NCI-H748 (cell line): ENCODE data around the gene CENPT.
A peak's percentile ranks its signal among the peaks of the same experiment; 100 is the strongest.

Experiments used
- DNase-seq: peaks from one replicate; lab custom pipeline; 2025; ENCODE audit not compliant: unreplicated experiment; lab: John Stamatoyannopoulos, UW

The CENPT gene

DNA sequence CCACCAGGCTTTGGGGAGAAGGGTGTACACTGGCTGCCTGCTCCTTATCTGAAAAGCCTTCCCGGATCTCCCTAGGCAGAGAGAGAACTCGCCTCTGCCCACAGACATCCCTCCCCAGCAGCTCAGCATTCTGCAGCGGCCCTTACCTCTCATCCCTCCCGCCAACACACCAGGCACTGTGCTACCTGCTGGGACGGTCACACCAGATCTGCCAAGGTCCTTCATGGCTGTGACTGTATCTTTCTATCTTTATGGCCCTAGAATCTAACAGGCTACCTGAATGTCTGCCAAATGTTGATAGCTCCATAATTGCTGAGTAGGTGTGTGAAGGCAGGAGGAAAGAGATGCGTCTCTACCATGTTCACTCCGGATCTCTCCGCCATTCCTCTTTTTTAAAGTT lies 32.9 kb downstream of the CENPT start:
- no peak for DNase-seq

DNA sequence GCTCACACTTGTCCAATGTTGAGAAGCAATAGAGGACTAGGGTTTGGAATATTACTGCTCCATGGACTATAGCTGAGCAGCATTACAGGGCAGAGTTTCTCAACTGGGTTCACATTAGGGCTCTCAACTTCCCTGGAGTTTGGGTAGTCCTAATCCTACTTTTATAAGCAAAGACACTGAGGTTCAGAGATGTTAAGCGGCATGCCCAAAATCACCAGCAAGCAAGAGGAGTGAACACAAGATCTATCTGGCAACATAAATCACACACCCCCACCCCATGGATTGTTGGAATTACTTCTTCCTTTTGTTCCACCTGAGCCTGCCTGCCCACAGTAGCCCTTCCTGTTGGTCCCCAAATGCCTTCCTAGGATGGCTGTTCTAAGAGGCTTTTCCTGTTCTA lies 35.6 kb downstream of the CENPT start:
- DNase-seq = no peak

DNA sequence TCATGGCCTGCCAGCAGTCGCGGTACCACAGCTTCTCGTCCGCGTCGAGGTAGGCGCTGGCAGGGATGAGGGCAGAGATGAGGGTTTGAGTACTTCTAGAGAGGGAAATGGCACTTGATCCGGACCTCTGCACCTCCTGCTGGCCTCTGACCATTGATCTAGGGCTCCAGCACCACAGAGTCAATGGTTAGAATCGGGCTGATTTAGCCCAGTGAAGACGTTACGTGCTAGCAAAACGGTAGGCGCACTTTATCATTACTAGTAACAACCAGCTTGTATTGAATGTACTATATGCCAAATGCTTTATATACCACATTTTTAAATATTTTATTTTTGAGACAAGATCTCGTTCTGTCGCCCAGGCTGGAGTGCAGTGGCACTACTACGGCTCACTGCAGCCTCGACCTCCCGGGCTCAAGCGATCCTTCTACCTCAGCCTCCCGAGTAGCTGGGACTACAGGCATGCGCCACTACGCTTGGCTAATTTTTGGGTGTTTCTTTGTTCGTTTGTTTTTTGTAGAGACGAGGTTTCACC lies 40.3 kb downstream of the CENPT start:
- no peak for DNase-seq

DNA sequence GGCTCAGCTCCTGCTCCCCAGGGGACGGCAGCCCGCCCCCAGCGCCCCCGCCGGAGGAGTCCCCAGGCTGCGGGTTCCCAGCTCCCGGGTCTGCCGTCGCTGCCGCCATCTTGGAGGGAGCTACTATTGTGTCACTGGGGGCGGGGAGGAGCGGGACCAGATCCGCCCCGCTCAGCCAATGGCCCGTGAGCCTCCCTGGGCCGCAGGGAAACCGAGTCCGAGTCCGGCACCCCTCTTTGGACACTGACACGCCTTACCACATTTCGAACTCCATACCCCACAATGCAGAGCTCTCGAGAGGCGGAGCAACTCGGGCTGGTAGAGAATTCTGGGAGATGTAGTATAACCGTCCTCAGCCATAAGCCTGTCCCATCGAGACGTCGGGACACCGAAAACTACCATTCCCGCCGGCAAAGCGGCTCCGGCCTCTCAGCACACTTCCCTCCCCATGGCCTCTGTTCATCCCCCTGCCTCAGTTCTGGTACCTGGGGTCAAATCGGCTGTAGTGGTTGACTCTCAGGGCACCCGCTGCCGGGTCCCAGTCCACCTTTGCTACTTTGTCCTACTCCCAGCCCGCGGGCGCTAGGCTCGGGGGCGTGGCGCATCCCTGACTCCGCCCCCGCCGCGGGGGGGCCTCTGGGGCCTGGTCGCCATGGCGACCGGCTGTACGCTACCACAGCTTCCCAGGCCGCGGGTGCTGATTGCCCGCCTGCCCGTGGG lies 40.9 kb downstream of the CENPT start, which contains the start of the genes RANBP10 and TSNAXIP1:
RANBP10 (minus strand) TSS at position 133 of the 720 bp plus-strand sequence; CDS start at position 109, 24 bp downstream.
TSNAXIP1 (plus strand) TSS at position 462 of the 720 bp plus-strand sequence. CDS start 261 bp downstream, outside the sequence.
- peak; percentile 98 for DNase-seq

DNA sequence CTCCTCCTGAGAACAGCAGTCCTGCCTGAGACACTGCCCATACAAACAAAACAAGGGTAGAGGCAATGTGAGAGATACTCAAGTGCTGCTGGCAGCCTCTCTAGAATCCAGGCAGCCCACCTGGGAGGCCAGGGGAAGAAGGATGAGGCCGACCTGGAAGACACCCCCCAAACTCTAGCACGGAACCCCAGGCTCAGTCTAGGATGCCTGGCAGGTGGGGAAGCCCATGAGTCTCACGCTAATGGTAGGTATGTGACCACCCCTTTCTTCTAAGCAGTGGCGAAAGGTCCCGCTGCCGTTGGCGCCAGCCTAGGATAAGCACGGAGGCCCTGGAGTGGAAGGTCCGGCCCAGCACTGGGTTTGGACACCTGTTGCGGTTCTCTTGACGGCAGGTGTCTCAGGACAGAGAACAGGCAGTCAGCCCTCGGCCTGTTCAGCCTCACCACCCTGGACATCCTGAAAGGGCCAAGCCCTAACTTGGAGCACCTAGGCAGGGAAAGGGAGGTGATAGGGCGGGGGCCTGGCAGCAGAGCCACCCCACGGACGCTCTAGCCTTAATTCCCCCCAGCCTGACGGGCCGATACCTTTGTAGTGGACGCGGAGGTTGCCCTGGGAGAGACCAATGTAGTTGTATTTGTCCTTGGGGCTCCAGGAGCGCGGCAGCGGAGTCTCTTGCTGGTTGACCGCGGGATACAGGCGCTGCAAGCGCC lies 41.6 kb downstream of the CENPT start:
- DNase-seq = peak; percentile 28

DNA sequence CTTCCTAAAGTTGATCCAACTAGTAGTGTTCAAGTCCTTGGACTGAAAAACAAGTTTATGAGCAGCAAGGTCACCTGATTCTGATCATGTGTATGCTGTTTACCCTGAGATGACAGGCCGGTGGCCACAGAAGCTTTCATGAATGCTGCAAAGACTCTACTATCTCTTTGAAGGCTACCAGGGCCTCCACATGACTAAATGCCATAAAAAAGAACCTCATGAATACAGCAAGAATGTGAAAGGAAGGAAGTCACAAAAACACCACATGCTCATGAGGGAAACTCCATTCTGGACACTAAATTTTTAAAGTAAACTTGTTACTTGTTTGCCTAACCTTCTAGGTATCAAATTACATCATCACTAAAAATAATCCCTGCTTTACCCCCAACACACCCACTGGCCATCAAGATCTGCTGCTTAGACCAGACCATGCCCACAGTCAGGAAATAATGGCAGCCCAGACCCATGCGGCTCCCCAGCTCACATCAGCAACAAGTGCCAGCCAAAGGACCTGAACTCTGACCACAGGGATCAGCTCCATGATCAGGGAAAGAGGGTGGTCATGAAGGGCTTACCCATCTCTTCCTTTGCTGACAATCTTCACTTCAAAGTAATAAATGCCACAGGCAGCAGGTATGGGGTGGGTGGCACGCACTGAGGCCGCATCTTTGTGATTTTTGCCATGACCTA lies 42.5 kb downstream of the CENPT start:
- no peak for DNase-seq

DNA sequence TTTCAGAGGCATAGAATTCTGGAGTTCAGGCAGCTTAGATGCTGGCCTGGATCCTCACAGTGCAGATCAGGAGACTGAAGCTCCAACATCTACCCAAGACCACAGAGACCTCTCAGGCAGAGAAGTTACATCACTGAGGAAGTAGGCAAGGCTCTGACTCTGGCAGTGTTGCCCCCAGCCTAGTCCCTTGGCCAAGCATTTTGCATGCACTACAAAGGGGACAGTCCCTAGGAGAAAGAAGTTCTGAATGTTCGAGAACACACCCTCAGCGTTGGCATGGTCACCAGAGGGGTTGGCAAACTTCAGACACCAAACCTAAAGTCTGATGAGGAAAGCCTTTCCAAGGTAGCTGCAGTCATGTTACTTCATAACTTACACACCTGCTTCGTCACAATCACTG lies 43.6 kb downstream of the CENPT start:
- DNase-seq = no peak

DNA sequence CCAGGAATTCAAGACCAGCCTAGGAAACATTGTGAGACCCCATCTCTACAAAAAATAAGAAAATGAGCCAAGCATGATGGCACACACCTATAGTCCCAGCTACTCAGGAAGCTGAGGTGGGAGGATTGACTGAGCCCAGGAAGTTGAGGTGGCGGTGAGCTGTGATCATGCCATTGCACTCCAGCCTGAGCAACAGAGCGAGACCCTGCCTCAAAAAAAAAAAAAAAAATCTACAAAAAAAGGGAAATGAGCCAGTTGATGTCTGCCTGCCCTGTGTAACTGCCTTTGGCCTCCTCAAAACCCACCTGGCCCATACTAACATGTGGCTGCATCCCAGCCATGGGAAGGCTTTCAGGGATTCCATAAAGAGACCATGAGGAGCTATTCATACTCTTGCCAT lies 45.6 kb downstream of the CENPT start:
- DNase-seq = no peak

DNA sequence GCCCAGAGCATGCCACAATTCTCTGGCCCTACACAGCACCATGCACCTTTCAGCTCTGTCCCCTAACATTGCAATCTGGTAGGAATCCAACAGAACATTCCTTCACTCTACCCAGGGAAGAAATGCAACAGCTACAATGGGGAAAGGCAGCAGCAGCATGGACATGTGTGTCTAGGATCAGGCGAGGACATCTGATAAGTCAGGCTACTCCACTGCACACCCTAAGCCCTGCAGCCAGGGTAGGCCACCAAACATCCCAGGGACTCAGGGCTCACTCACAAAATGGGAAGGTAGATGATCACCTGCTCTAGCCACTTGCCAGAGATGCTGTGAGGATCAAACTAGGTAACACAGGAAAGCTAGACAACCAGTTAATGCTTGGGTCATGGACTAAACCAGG lies 46.3 kb downstream of the CENPT start:
- no peak for DNase-seq

DNA sequence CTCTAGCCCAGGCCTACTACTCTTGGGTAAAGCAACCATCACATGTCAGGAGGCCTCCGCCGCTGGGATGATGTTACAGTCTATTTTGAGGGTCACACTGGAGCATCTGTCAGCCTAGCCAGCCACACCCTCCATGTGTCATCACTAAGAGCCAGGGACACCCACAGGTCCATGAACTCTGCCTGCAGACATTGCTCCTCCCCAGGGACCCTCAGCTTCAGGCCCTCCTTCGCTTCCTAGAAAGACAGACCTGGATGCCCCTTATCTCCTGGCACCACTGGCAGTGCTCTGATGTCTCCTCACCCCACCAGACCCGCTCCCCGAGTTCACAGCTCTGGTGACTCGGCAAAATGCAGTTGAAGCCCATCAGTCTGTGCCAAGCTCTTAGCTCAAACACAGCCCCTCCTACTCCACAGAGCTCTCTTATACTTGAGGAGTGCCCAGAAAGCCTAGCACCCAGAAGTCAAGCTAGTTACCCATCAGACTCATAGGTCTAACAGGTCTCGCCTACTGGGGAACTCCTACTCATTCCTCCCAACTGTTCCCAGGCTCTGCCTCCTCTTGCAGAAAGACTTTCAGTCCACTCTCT lies 47.1 kb downstream of the CENPT start:
- no peak for DNase-seq

DNA sequence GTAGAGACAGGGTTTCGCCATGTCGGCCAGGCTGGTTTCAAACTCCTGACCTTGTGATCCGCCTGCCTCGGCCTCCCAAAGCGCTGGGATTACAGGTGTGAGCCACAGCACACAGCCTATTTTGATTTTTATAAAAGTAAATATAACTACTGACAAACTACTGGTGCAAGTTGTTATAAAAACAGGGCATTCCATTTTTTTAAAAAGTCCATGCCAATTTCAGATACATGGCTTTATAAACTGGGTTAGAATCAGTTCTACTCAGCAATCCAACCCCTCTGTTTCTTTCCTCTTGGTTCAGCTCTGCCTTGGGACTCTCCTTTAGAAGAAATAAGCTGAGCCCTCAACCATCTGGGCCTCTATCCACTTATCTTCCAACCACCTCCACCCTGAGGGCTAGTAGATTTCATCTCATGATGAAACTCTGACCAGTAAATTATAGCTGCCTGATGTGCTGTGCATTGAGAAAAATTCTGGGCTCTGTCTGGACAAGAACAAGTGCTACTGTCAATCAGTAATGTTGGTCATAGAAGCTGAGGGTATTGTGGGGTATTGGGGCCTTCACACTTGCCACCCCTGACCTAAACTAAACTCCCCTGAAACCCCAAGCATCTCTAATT lies 51.3 kb downstream of the CENPT start:
- no peak for DNase-seq

DNA sequence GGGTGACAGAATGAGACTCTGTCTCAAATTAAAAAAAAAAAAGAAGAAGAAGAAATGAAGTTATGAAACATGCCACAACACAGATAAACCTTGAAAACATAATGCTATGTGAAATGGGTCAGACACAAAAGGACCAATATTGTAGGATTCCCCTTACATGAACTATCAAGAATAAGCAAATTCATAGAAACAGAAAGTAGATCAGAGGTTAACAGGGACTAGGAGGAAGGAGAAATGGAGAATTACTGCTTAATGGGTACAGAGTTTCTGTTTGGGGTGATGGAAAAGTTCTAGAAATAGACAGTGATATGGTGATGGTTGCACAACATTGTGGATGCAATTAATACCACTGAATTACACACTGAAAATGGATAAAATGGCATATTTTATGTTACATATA lies 57.4 kb downstream of the CENPT start:
- no peak for DNase-seq

DNA sequence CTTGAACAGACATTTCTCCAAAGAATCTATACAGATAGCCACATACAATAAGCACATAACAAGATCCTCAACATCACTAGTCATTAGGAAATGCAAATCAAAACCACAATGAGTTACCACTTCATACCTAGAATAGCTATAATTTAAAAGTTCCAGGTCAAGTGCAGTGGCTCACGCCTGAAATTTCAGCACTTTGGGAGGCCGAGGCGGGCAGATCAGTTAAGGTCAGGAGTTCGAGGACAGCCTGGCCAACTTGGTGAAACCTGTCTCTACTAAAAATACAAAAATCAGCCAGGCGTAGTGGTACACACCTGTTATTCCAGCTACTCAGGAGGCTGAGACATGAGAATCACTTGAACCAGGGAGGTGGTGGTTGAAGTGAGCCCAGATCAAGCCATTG lies 61.0 kb downstream of the CENPT start:
- DNase-seq = no peak

DNA sequence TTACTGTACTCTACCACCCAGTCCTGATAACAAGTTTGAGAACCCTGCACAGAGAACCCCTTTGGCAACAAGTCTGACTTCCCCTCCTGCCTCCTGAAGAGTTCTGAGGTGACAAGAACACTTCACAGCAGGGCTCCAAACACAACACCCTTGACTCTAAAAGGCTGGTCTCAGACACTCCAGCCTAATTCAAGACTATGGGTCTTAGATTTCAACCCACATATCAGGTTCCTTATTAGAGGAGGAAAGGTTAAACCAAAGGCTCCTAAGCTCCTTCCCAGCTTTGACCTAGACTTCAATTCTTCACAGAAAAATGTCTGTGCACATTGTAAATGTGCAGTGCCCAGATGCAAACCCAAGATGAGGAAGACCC lies 64.2 kb downstream of the CENPT start:
- DNase-seq = no peak

DNA sequence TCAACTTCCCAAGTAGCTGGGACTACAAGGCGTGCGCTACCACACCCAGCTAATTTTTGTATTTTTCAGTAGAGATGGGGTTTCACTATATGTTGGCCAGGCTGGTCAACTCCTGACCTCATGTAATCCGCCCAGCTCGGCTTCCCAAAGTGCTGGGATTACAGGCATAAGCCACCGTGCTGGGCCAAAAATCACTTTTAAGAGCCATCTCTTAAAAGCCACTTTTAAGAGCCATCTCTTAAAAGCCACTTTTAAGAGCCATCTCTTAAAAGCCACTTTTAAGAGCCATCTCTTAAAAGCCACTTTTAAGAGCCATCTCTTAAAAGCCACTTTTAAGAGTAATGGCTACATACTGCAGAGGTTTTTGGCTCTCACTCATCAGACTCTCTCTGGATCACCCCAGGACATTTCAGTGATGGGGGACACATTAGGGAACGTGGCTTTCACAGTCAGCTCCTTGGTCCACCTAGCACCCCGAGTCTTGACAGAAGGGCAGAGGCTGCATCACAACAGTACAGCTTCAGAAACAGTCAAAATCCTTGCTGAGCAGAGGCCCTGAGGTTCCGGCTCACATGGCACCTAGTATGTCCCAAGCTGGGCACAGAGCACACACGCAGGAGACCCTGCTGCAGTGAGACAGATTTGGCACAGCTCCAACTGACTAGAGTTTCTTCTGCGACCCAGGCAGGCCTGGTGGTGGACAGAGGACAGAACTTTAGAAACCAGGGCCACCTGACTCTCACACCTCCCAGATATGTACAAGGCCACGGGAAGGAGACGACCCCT lies 64.7 kb downstream of the CENPT start:
- DNase-seq = no peak

DNA sequence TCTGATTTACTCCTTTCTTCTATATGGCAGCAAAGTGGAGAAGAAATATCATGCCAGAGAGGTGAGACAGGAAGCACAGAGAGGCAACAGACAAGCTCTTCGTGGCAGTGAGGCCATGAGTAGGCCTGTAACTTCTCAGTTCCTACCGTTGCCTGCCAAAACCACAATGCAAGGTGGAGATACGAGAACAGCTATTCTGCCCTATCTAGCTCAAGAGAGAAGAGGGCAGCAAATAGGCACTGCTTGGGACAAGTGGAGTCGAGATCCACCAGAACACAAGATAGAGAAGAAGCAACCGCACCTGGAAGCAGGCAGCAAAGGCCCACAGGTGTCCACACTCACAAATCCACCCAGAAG lies 66.0 kb downstream of the CENPT start:
- DNase-seq = no peak

DNA sequence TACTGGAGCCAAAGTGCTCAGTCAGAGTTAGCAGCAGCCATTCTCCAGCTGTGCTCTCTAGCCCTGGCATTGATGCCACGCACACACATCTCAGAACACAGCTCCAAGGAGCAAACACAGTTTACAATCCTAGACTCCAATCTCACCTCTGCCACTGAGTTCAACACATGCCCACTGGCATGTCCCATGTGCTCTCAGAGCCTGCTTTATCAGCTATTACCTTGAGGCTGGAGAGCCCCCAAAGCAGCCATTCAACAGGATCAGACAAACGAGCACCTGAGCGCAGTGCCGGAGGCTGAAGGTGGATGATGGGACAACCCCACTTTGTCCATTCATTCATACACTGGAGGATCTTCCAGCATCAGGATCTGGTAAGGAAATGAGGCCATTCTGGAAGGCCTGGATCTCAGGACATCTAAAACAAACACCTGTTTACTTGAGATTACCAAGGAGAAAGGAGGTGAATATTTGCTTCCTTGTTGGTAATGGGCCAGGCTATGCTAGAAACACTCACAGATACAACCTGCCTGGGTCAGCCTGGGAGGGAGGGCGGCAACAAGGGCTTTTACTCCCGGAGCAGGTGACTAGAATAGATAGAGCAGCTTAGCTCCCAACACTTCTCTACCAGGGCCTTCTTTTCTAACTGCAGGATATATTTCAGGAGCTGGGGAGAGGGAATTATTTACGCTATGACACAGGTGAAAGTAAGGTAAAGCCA lies 66.5 kb downstream of the CENPT start:
- DNase-seq = no peak

DNA sequence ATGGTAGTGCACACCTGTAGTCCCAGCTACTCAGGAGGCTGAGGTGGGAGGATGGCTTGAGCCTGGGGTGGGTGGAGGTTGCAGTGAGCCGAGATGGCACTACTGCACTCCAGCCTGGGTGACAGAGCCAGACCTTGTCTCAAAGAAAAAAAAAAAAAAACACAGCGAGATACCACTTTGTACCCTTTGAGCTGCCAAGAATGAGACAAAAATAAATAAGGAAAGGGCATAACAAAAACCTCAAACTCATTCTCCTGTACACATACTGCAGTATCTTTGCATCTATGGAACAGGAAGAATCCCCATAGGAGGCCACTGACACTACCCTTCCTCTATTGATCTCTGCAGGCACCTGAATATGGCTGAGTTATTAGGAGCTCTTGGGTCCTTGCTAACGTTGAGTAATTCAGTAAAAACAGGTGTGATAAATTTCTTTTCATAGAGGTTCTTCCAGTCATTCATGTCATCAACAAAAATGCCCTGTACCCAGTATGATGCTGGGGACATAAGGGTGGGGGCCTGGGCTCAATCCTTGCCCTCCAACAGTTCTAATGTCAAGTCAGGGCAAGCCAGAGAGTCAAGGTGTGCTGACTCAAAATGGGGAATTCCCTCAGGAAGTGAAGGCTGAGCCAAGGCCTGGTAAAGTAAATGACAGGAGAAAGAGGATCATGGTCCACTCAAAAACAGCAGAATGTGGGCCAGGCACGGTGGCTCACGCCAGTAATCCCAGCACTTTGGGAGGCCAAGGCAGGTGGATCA lies 68.1 kb downstream of the CENPT start:
- DNase-seq = no peak
